GM12892 (cell line): Measurements from ENCODE around the gene TENM4.

Experiments used
- POLR2A ChIP-seq: IDR thresholded peaks from 2 replicates; pipeline ENCODE4 v1.6.1; 2011; ENCODE audit warnings: low read depth, low read length, control low read depth
- TAF1 ChIP-seq: IDR thresholded peaks from 2 replicates; pipeline ENCODE4 v1.6.1; 2011; ENCODE audit warnings: low read depth, mild to moderate bottlenecking, control low read depth, low read length, borderline replicate concordance

GRCh38 chr11:79362821-79363220 lies 78.0 kb downstream of the TENM4 start:
- TF ChIP-seq POLR2A (no peak), TAF1 (no peak)
